ENCODE results near the gene REX1BD.

Gene REX1BD

GRCh38 chr19:18574691-18575291 is 13.8 kb upstream of the REX1BD start:
- peaks cover 39% of the 10 kb centered on the region for H3K36me3 Mint-ChIP-seq (ENCODE audit: low read depth)

DNA sequence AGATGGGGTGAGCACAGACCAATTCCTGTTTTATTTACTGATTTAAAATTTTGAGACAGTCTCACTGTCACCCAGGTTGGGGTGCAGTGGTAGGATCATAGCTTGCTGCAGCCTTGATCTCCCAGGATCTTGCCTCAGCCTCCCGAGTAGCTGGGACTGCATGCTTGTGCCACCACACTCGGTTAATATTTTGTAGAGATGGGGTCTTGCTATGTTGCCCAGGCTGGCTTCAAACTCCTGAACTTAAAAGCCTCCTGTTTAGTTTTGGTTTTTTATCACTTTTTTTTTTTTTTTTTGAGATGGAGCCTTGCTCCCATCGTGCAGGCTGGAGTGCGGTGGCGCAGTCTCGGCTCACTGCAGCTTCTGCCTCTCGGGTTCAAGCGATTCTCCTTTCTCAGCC is 12.2 kb upstream of the REX1BD start:
- TF ChIP-seq, protein P1, sequence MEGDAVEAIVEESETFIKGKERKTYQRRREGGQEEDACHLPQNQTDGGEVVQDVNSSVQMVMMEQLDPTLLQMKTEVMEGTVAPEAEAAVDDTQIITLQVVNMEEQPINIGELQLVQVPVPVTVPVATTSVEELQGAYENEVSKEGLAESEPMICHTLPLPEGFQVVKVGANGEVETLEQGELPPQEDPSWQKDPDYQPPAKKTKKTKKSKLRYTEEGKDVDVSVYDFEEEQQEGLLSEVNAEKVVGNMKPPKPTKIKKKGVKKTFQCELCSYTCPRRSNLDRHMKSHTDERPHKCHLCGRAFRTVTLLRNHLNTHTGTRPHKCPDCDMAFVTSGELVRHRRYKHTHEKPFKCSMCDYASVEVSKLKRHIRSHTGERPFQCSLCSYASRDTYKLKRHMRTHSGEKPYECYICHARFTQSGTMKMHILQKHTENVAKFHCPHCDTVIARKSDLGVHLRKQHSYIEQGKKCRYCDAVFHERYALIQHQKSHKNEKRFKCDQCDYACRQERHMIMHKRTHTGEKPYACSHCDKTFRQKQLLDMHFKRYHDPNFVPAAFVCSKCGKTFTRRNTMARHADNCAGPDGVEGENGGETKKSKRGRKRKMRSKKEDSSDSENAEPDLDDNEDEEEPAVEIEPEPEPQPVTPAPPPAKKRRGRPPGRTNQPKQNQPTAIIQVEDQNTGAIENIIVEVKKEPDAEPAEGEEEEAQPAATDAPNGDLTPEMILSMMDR (IDR thresholded peaks at IDR 0.05; ENCODE audit: unreplicated experiment in 3 of 3), result no peak
- Mint-ChIP-seq H3K9me3 (no peaks in the 10 kb centered on the region), H3K27me3 (ENCODE audit: low read depth) (no peaks in the 10 kb centered on the region), H3K4me3 (no peak overlapping the region), H3K36me3 (ENCODE audit: low read depth) (peaks cover 34% of the 10 kb centered on the region), H3K27ac (no peak overlapping the region), H3K4me1 (peaks cover 13% of the 10 kb centered on the region)

More at GRCh38 chr19:18574691-18575291, 13.8 kb upstream of the REX1BD start:
- TF ChIP-seq, protein P1 (IDR thresholded peaks at IDR 0.05; ENCODE audit: unreplicated experiment in 3 of 3), result no peak
- H3K27ac Mint-ChIP-seq, result no peak overlapping the region
- no peaks in the 10 kb centered on the region for H3K27me3 Mint-ChIP-seq (ENCODE audit: low read depth)
- H3K4me1 Mint-ChIP-seq, result peaks cover 15% of the 10 kb centered on the region
- peak overlapping the region; percentile 48 to 59 (median 59) for H3K4me3 Mint-ChIP-seq
- no peaks in the 10 kb centered on the region for H3K9me3 Mint-ChIP-seq

DNA sequence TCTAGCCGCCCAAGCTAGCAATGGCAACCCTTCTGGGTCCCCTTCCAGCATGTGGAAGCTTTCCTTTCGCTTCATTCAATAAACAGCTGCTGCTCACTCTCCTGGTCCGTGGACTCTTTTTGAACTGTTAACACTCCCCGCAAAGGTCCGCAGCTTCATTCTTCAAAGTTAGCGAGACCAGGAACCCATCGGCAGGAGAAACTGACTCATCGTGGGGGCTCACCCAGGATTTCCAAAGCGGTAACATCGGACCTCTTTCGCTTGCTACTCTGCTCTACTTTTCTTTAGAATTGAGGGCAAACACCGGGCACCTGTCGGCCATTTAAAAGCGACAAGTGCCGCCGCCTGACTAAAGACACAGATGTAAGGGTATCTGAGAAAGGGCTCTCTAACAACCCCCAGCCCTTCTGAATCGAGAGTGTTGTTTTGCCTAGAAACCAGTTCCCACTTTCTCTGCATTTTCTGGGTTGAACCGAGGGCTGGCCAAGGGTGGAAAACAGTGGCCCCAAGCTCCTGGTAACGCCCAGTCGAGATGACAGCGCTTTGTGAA is 11.2 kb upstream of the REX1BD start:
- Mint-ChIP-seq H3K4me3 (no peak overlapping the region), H3K4me1 (peaks cover 7% of the 10 kb centered on the region), H3K27ac (no peak overlapping the region), H3K27me3 (ENCODE audit: low read depth) (no peaks in the 10 kb centered on the region), H3K36me3 (ENCODE audit: low read depth) (peaks cover 29% of the 10 kb centered on the region), H3K9me3 (no peaks in the 10 kb centered on the region)
- TF ChIP-seq, protein P1 (IDR thresholded peaks at IDR 0.05; ENCODE audit: unreplicated experiment in 3 of 3), result no peak

GRCh38 chr19:18580311-18580710 is 8.3 kb upstream of the REX1BD start:
- H3K36me3 Mint-ChIP-seq (ENCODE audit: low read depth), result peaks cover 11% of the 10 kb centered on the region
- no peaks in the 10 kb centered on the region for H3K9me3 Mint-ChIP-seq
- TF ChIP-seq, protein P1 (IDR thresholded peaks at IDR 0.05; ENCODE audit: unreplicated experiment in 3 of 3), result no peak
- H3K27ac Mint-ChIP-seq, result no peak overlapping the region
- H3K4me1 Mint-ChIP-seq, result no peaks in the 10 kb centered on the region
- H3K27me3 Mint-ChIP-seq (ENCODE audit: low read depth), result peaks cover 6% of the 10 kb centered on the region
- H3K4me3 Mint-ChIP-seq, result no peak overlapping the region

GRCh38 chr19:18586306-18586705 is 2.3 kb upstream of the REX1BD start:
- TF ChIP-seq, protein P1 (IDR thresholded peaks at IDR 0.05; ENCODE audit: unreplicated experiment in 3 of 3), result no peak
- Mint-ChIP-seq H3K36me3 (ENCODE audit: low read depth) (no peaks in the 10 kb centered on the region), H3K4me3 (peak overlapping the region; percentile 1 to 73 (median 63)), H3K9me3 (no peaks in the 10 kb centered on the region), H3K27ac (peak overlapping the region in 2 of 3 experiments; percentile 53 to 69), H3K27me3 (ENCODE audit: low read depth) (peaks cover 18% of the 10 kb centered on the region), H3K4me1 (peaks cover 20% of the 10 kb centered on the region)

DNA sequence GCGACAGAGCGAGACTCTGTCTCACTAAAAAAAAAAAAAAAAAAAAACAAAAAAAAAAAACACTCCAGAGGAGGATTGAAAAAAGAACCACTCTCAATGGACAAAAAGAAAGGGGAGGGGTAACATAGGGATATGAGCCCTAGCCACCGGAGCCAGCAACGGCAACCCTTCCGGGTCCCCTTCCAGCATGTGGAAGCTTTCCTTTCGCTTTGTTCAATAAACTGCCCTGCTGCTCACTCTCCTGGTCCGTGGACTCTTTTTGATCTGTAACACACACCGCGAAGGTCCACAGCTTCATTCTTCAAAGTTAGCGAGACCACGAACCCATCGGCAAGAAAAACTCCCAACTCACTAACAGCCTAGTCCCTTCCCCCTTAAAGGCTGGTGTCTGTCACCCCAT is 1.0 kb upstream of the REX1BD start:
- peaks cover 18% of the 10 kb centered on the region for H3K27me3 Mint-ChIP-seq (ENCODE audit: low read depth)
- H3K4me1 Mint-ChIP-seq, result peaks cover 20% of the 10 kb centered on the region
- TF ChIP-seq, protein P1 (IDR thresholded peaks at IDR 0.05; ENCODE audit: unreplicated experiment in 3 of 3), result no peak
- no peaks in the 10 kb centered on the region for H3K36me3 Mint-ChIP-seq (ENCODE audit: low read depth)
- H3K9me3 Mint-ChIP-seq, result no peaks in the 10 kb centered on the region
- peak overlapping the region; percentile 82 to 96 (median 83) for H3K27ac Mint-ChIP-seq
- H3K4me3 Mint-ChIP-seq, result peak overlapping the region; percentile 45 to 90 (median 86)

Data from nephron (organoid).